Thymus (tissue), 11 donors: ENCODE measurements around the gene SCRT2. TPM values are rescaled to one million over a fixed set of nuclear protein-coding genes. Genes with fewer than 3 reads are reported as not detected.
A peak's percentile ranks its signal among the peaks of the same experiment; 100 is the strongest.

ENCODE experiments used
- DNase-seq, 9 donors: peaks; one replicate each; pipeline ENCODE4 v3.0.0-alpha.2; 2013; ENCODE audit warnings: low spot score in 9 of 9, low read depth in 6 of 9, missing footprints in 1 of 9
- H3K27ac ChIP-seq, 2 donors: one replicate each; pipeline ENCODE4 v1.5.1; 2013; ENCODE audit warnings: control low read depth in 1 of 2, low read depth in 1 of 2, low read length in 1 of 2, mild to moderate bottlenecking in 1 of 2, moderate library complexity in 1 of 2
- H3K27me3 ChIP-seq, 2 donors: one replicate each; pipeline ENCODE4 v1.5.1; 2013; ENCODE audit warnings: low read length in 1 of 2; ENCODE audit not compliant: control insufficient read depth in 2 of 2, insufficient read depth in 1 of 2
- H3K36me3 ChIP-seq, 2 donors: one replicate each; pipeline ENCODE4 v1.5.1; 2013; ENCODE audit warnings: low read length in 1 of 2, mild to moderate bottlenecking in 1 of 2, moderate library complexity in 1 of 2; ENCODE audit not compliant: control insufficient read depth in 2 of 2, insufficient read depth in 2 of 2
- H3K4me1 ChIP-seq, 2 donors: one replicate each; pipeline ENCODE4 v1.5.1; 2013; ENCODE audit warnings: low read length in 2 of 2; ENCODE audit not compliant: control insufficient read depth in 2 of 2, insufficient read depth in 2 of 2
- H3K4me3 ChIP-seq, 2 donors: one replicate each; pipeline ENCODE4 v1.5.1; 2013; ENCODE audit warnings: low read length in 2 of 2, control low read depth in 1 of 2, mild to moderate bottlenecking in 1 of 2
- H3K9me3 ChIP-seq, 2 donors: one replicate each; pipeline ENCODE4 v1.5.1; 2013; ENCODE audit warnings: low read length in 1 of 2, mild to moderate bottlenecking in 1 of 2; ENCODE audit not compliant: control insufficient read depth in 2 of 2, insufficient read depth in 1 of 2
- WGBS: extraction: QIAGEN DNeasy Blood & Tissue Kit; methylation state at CpG from one replicate; pipeline ENCODE4 v1.1.7; 2013; 5-methylcytosine and 5-hydroxymethylcytosine counted together
- polyA plus RNA-seq: library from polyadenylated mRNA; stranded (reverse); fragments of 200-250 nt; gene quantifications from one replicate; pipeline ENCODE4 v1.2.3, GENCODE V29; 2013
- total RNA-seq: library from RNA; stranded (reverse); fragments of 120-200 nt; gene quantifications from one replicate; pipeline ENCODE4 v1.2.4, GENCODE V29; 2013
- donor health status: healthy.

SCRT2 gene
- total and polyA plus RNA-seq, 2 donors = under 0.01 TPM; not detected in 1

GRCh38 chr20:662277-663192 lies 13.1 kb downstream of the SCRT2 start:
- H3K4me1 ChIP-seq = no peaks in the 10 kb centered on the region
- no peak for DNase-seq
- H3K4me3 ChIP-seq = no peak overlapping the region
- WGBS = 55% methylated on average over 16 of the region's 16 CpGs
- H3K27ac ChIP-seq = no peak overlapping the region
- H3K36me3 ChIP-seq = no peaks in the 10 kb centered on the region
- H3K27me3 ChIP-seq = peaks cover 48 to 70% of the 10 kb centered on the region in 2 donors
- H3K9me3 ChIP-seq = peaks cover 0 to 3% of the 10 kb centered on the region in 2 donors

GRCh38 chr20:661474-662270 lies 13.9 kb downstream of the SCRT2 start:
- Histone ChIP-seq H3K36me3 (no peaks in the 10 kb centered on the region), H3K9me3 (peaks cover 0 to 3% of the 10 kb centered on the region in 2 donors), H3K4me3 (no peak overlapping the region), H3K27me3 (peaks cover 45 to 66% of the 10 kb centered on the region in 2 donors), H3K27ac (no peak overlapping the region), H3K4me1 (no peaks in the 10 kb centered on the region)
- DNase-seq = no peak
- WGBS = 58% methylated on average over 29 of the region's 29 CpGs

- Histone ChIP-seq H3K27ac (no peak overlapping the region), H3K9me3 (peaks cover 0 to 2% of the 10 kb centered on the region in 2 donors), H3K4me1 (no peaks in the 10 kb centered on the region), H3K27me3 (peaks cover 35 to 57% of the 10 kb centered on the region in 2 donors), H3K4me3 (no peak overlapping the region), H3K36me3 (no peaks in the 10 kb centered on the region)
- DNase-seq = no peak
- WGBS = 68% methylated on average over 5 of the region's 5 CpGs
Measured at GRCh38 chr20:658731-659291, 16.8 kb downstream of the SCRT2 start.

GRCh38 chr20:658202-658601 lies 17.4 kb downstream of the SCRT2 start:
- no peak for DNase-seq
- H3K36me3 ChIP-seq = no peaks in the 10 kb centered on the region
- H3K4me1 ChIP-seq = peaks cover 0 to 1% of the 10 kb centered on the region in 2 donors
- H3K4me3 ChIP-seq = no peak overlapping the region
- H3K9me3 ChIP-seq = peaks cover 0 to 2% of the 10 kb centered on the region in 2 donors
- H3K27ac ChIP-seq = no peak overlapping the region
- H3K27me3 ChIP-seq = peaks cover 33 to 57% of the 10 kb centered on the region in 2 donors
- 90% methylated on average over 2 of the region's 2 CpGs for WGBS

- H3K4me1 ChIP-seq = peaks cover 0 to 4% of the 10 kb centered on the region in 2 donors
Measured at GRCh38 chr20:655726-656624, 19.6 kb downstream of the SCRT2 start.

GRCh38 chr20:654417-654750 lies 21.2 kb downstream of the SCRT2 start:
- WGBS = 98% methylated on average over 3 of the region's 3 CpGs
- no peak for DNase-seq
- no peaks in the 10 kb centered on the region for H3K36me3 ChIP-seq
- no peaks in the 10 kb centered on the region for H3K9me3 ChIP-seq
- H3K27ac ChIP-seq = no peak overlapping the region
- H3K27me3 ChIP-seq = peaks cover 29 to 50% of the 10 kb centered on the region in 2 donors
- no peak overlapping the region for H3K4me3 ChIP-seq
- peaks cover 0 to 4% of the 10 kb centered on the region in 2 donors for H3K4me1 ChIP-seq

More at GRCh38 chr20:655726-656624, 19.6 kb downstream of the SCRT2 start:
- H3K9me3 ChIP-seq = no peaks in the 10 kb centered on the region
- H3K27ac ChIP-seq = no peak overlapping the region
- no peak overlapping the region for H3K4me3 ChIP-seq
- 85% methylated on average over 11 of the region's 11 CpGs for WGBS
- peaks cover 31 to 54% of the 10 kb centered on the region in 2 donors for H3K27me3 ChIP-seq
- no peaks in the 10 kb centered on the region for H3K36me3 ChIP-seq
- no peak for DNase-seq

GRCh38 chr20:653590-654416 lies 21.8 kb downstream of the SCRT2 start:
- Histone ChIP-seq H3K4me1 (peaks cover 0 to 4% of the 10 kb centered on the region in 2 donors), H3K9me3 (no peaks in the 10 kb centered on the region), H3K36me3 (no peaks in the 10 kb centered on the region), H3K27ac (no peak overlapping the region), H3K4me3 (peak overlapping the region; percentile 22 to 46), H3K27me3 (peaks cover 29 to 50% of the 10 kb centered on the region in 2 donors)
- WGBS = 37% methylated on average over 31 of the region's 31 CpGs
- DNase-seq = no peak
